GM19193 (cell line): Measurements from ENCODE around the gene HEXB.

Experiments used
- POLR2A ChIP-seq: IDR thresholded peaks from 4 replicates; pipeline ENCODE4 v1.6.1; 2011; ENCODE audit not compliant: insufficient read depth, insufficient read length; ENCODE audit errors: extremely low read depth

The HEXB gene

GRCh38 chr5:74652576-74652975, 32.5 kb upstream of the HEXB start:
- no peak for TF ChIP-seq POLR2A

DNA sequence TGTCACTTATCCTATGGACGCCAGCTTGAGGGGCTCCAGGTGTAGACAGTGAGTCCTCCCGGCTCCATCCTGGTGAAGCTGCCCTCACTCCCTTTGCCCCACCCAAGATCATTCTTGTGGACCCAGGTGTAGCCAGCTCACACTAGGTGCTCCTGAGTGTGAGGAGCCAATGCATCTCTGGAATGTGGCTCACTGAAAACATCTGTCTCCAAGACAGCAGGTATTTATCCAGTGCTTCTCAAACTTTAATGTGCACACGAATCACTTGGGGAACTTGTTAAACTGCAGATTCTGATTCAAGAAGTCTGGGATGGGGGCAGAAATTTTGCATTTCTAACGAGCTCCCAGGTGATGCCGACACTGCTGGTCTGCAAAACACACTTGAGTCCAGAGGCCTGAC, 31.0 kb upstream of the HEXB start:
- TF ChIP-seq POLR2A: no peak

- no peak for TF ChIP-seq POLR2A
Observed at GRCh38 chr5:74655206-74655605, 29.8 kb upstream of the HEXB start.

- no peak for TF ChIP-seq POLR2A
Observed at GRCh38 chr5:74655716-74656115, 29.3 kb upstream of the HEXB start.

GRCh38 chr5:74657165-74657564, 27.9 kb upstream of the HEXB start:
- no peak for TF ChIP-seq POLR2A

DNA sequence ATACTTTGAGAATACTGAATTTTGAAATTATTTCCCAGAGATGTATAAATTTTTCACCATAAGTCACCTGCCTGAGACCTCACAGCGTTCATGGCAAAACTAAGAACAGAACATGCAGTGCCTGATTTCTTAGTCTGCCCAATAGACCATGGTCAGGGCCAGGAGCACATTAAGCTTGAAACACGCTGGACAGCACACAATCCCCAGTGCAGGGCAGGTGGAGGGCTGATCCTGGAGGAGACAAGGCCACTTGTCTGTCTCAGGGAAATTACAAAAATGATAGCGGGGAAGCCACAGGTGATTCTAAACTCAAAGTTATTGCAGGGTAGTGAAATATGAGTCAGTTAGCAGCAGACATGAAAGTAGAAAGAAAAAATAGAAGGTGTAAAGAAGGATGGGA, 25.9 kb upstream of the HEXB start:
- TF ChIP-seq POLR2A: no peak

- TF ChIP-seq POLR2A: no peak
Observed at GRCh38 chr5:74660140-74660539, 24.9 kb upstream of the HEXB start.

DNA sequence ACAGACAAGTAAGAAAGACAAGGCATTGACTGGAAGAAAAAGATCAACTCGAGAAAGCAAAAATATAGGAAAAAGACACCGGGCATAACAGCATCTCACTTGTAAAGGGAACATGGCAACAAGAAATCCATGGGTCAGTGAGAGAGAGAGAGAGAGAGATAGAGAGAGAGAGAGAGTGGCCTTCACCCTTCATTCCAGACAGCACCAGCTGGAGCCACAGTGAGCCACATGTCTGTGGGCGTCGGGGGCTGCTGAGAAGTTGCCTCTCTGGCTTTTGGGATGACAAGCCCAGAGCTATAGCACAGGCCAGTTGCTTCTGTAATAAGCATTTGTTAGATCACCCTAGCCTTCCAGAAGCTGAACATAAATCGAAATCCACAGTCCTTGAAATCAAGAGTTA, 24.2 kb upstream of the HEXB start:
- no peak for TF ChIP-seq POLR2A

DNA sequence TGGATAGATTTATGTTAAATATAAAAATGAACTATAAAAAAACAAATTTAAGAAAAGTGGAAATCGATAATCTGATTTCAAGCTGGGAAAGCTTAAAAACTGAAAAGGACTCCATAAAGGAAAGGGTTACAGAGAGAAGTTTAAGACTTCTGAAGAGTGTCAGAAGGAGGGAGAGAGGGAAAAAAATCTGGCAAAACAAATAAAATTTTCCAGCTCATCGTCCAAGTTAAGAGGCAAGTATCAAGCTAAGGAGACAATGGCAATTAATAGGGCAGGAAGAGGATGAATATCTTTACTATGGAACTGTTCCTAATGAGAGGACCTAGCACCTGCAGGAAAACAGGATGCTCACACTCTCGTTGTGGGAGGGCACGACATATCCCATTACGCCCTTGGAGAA, 20.5 kb upstream of the HEXB start:
- TF ChIP-seq POLR2A: no peak

- no peak for TF ChIP-seq POLR2A
Observed at GRCh38 chr5:74665273-74665672, 19.8 kb upstream of the HEXB start.

- TF ChIP-seq POLR2A: no peak
Observed at GRCh38 chr5:74665816-74666215, 19.2 kb upstream of the HEXB start.

GRCh38 chr5:74667396-74667795, 17.6 kb upstream of the HEXB start:
- TF ChIP-seq POLR2A: no peak

DNA sequence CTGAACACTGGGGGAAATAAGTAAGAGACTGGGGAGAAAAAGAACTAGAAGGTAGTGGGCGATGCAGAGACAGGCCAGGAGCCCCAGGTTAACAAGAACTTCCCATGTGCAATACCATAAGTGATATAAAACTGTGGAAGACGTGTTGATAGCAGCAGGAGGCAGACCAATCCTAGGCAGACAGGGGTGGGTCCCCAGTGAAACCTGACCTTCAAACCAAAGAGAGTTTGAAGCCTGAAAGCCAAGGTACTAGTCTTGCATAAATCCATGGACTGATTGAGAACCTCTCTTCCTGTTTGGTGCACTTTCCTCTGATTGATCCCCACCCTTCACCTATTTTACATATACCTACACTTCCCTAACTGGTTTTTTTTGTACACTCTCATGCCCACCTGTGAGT, 15.2 kb upstream of the HEXB start:
- no peak for TF ChIP-seq POLR2A

DNA sequence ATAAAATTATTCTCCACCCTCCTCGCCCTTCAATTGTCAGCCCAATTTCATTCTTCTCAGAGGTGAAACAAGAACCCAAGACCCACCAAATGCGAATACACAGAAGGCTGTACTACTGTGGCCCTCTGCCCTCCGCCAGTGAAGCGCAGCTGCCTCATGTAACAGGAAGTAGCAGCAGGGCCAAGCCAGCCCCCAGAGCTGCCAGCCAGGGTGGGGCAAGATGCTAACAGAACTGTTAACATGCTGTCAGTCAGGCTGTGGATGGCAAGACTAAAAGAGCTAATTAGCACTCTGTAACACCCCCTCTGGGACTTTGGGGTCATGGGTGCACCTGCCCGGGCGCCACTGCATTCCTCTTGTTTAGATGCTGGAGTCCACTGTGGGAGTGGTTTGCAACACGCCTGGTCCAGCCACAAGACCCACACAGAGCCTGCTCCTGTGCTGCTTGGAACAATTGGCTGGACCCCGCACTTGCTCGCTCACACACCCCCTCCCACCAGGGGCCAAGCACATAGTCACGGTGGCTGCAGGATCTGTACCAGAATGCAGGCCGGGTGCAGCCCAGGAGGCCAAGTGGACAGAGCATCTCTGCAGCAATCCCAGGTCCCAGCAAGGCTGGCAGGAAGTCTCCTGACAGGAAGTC, 14.5 kb upstream of the HEXB start:
- no peak for TF ChIP-seq POLR2A

DNA sequence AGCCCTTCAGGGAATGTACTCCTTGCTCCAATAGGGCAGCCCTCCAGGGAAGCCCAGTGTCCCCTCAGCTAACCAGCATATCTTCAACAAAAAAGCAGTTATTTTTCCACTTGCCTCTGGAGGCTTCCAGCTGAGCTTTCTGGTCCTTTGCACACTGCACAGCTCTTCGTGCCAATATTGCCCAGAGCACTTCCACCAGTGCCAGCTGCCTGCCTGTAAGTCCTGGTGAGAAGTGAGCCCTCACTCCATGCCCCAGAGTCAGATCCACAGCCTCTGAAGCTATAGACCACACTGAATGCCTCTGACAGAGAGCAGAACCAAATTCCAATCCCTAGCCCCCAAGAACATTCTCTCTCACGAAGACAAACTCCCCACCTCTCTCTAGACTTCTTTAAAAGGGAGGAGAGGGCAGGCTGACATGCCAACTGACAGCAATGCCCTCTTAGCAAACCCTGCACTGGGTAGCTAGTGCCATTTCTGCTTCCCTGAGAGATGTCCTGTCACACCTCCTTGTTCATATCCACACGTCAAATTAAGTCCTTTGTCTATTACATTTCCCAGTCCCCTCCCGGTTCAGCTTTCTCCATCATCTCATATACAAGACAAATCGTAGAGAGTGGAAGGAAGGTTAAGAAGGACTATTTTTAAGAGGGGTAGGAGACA, 12.7 kb upstream of the HEXB start:
- TF ChIP-seq POLR2A: no peak

GRCh38 chr5:74673011-74673790, 11.8 kb upstream of the HEXB start:
- TF ChIP-seq POLR2A: no peak
